ENCODE data around the gene TBCE. TPM values are rescaled to one million over a fixed set of nuclear protein-coding genes. Genes with fewer than 3 reads are reported as not detected.

TBCE gene, protein sequence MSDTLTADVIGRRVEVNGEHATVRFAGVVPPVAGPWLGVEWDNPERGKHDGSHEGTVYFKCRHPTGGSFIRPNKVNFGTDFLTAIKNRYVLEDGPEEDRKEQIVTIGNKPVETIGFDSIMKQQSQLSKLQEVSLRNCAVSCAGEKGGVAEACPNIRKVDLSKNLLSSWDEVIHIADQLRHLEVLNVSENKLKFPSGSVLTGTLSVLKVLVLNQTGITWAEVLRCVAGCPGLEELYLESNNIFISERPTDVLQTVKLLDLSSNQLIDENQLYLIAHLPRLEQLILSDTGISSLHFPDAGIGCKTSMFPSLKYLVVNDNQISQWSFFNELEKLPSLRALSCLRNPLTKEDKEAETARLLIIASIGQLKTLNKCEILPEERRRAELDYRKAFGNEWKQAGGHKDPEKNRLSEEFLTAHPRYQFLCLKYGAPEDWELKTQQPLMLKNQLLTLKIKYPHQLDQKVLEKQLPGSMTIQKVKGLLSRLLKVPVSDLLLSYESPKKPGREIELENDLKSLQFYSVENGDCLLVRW
- polyA plus RNA-seq (ENCODE audit: insufficient read length in 4 of 4): 10 to 100 TPM; 46.3 to 68.0 (median 61.1) TPM

DNA sequence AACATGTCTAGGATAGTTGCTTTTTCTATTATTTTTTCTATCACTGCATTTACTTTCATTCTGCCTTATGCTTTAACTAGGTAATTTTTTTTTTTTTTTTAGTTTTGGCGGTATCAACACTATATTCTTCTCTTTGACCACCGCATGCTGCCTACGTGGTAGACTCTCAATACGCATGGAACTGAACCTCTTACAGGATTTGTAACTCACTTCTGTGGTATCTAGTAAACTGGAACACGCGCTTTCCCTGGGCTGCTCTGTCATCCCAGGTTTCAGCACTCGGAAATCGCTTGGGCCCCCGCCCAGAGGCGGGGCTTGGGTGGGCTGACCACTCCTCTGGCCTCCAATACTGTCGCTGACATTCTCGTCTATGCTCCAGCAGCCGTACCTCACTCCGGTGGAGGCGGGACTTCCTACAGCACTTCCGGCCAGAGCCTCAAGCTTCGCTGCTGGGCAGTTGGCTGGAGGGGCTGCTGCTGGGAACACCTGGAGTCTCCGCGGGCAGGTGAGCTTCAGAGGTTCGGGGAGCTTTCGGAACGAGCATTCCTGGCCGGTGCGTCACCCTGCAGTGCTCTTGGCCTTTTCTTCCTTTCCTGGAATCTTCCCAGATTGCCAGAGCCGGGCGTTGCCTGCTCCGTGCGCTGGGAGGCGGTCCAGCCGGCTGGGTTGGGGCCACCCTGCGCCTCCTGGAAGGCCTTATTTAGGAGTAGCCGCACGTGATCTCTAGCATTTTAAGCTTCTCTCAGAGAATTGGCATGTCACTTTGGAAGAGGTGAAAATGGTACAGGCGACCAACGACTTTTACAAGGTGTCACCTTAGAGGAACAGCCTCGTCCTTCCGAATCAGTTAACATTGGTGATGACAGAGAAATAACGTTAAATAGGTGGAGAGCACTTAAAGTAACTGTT, at the start of gene TBCE:
Gene TBCE (plus strand): TSS at position 428 of the 909 bp plus-strand sequence. CDS start 12,623 bp downstream, outside the sequence.
- DNase-seq (ENCODE audit: low read depth in 4 of 4, low spot score in 3 of 4): peak; percentile 91 to 96 (median 95)

DNA sequence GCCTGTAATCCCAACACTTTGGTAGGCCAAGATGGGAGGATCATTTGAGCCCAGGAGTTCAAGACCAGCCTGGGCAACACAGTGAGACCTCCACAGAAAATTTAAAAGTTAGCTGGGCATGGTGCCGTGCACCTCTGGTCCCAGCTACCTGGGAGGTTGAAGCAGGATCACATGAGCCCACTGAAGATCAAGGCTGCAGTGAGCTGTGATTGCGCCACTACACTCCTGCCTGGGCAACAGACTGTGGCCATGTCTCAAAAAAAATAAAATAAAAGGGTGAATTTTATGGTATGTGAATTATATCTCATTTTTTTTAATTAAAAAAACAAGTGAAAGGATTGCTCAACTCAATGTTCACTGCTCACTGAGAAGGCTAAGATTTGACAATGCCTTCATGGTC, 48.0 kb upstream of the TBCE start:
- no peak for DNase-seq (ENCODE audit: low read depth in 4 of 4, low spot score in 3 of 4)

DNA sequence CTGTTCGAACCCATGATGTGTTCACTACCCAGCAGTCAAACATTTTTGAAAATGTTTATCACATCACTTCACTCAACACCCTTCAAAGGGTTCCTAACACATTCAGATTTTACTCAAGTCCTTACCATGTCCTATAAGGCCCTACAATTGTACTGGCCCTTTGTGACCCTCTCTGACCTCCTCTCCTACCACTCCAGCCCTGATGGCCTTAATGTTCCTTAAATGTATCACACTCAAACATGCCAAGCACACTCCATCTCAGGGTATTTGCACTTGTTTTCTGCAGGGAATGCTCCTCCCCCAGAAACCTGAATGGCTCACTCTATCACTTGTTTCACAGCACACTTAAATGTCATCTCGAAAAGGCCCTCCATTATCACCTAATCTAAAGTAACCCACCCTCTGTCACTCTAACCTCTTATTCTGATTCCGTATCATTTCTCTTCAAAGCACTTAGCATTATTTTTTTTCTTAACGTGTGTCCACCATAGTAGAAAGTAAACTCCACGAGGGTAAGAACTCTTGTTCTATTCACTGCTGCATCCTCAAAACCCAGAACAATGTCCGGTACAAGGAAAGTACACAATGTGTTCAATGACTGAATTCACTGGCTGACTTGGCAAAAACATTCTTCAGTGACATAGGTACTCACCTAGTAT, 46.6 kb upstream of the TBCE start:
- no peak for DNase-seq (ENCODE audit: low read depth in 4 of 4, low spot score in 3 of 4)

DNA sequence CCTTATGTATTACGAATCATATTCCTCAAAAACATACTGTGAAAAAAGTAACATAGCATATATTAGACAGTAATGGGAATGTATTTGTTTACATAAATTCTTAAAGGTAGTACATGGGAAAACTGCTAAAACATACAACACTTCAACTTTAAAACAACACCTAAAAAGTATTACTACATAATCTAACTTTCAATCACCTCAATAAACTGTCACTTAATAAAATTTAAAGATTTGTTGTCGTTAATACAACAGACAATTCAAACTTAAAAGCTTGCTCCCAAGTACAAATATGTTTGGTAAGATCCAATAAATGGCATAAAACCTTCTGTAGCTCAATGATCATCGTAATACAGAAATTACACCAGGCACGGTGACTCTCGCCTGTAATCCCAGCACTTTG, 42.9 kb upstream of the TBCE start:
- no peak for DNase-seq (ENCODE audit: low read depth in 4 of 4, low spot score in 3 of 4)

DNA sequence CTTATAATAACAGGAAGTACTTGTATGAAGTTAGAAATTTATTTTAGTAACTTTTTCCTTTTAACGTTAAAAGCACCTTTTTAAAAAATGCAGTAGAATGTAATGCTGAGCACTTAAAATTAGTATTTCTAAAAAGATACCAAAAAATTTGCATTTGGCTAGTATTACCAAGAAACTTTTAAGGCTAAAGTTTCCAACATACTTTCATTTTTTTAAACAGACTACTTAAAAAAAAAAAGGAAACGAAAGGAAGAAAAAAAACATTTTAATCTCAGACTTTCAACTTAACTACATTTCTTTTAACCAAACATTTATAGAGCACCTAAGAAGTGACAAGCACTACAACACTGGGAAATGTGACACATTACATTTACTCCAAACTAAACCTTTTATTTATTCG, 42.1 kb upstream of the TBCE start:
- no peak for DNase-seq (ENCODE audit: low read depth in 4 of 4, low spot score in 3 of 4)

DNA sequence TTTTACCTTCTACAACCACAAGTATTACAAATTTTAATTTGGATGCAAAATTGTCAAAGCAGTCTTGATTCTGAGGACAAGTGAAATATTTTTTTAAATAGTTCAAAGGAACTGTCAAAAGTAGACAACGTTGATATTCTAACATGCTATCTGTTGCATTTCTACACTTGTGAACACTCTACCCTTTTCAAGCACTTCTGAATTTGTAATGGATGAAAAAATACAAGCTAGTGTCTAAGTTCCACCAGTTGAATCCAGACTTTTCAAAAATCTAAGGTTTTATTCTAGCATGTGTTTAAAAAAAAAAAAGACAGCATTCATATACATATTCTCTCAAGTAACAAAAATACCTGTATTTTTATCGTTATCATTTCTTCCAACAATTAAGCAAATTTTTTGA, 41.4 kb upstream of the TBCE start:
- no peak for DNase-seq (ENCODE audit: low read depth in 4 of 4, low spot score in 3 of 4)

DNA sequence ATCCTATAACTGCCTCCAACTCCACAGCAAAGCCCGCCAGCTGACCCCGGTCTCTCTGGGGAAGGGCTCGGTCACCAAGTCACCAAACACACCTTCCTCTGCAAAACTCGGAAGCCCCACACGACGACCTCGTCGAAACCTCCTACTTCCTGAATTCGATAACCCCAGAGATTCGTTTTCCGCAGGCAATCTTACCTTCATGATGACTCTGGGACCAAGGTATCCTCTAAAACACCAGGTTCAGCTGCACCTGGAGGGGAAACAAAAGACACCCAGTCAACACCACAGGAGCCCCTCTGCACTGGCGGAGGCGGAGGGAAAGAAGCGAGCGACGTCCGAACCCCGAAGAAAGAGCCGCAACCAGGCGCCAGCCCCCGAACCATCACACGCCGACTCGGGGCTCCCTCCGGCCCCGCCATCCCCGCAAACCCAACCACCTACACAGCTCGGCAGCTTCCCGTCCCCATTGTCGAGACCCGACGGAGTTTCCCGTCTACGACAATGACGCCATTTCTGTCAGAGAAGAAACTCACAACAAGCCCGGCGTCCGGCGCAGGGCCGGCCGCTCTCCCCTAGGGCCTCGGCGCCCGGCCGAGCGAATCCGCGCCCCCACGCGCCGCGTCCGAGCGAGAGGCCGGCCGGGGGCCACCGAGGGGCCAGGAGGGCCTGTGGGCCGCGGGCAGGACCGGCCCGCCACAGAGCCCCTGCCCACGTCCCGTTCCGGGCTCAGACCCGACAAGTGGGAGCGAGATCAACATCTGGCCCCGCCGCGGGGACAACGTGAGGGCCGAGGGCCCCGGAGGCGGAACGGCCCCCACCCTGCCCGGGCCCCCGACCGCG, 40.3 kb upstream of the TBCE start:
- peak; percentile 15 to 29 (median 27) for DNase-seq (ENCODE audit: low read depth in 4 of 4, low spot score in 3 of 4)

DNA sequence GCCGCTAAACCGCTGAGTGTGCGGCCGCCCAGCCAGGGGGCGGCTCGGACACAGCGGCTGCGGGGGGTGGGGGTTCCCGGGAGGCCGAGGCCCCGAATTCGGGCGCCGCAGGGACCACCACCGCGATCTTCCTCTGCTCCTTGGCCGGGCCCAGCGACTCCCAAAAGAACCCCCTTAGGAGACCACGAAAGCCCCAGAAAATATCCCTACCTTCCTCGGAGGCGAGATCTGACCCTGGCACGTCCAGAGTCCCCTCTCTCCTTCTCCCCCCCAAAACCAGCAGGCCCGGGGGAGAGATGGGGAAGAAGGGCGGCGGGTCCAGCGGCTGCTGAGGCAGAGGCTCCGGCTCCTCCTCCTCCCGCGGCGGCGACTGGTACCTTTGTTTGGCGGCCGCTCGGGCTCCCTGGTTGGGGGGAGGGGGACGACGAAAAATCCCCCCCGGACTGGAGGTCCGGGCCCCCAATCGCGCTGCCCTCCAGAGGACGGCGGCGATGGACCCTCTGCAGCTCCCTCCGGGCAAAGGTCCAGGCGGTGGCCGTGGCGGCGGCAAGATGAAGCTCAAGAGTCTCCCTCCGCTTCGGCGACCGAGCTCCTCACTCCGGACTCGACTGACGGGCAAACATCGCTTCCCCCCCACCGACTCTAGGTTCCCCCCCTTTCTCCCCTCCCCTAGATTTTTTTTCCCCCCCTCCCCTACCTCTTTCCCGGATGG, 39.5 kb upstream of the TBCE start, which contains the start of gene ARID4B:
Gene ARID4B (minus strand): TSS at position 621 of the 712 bp plus-strand sequence. CDS start 1,260 bp downstream, outside the sequence.
- peak in 1 of 4 donors; percentile 14 for DNase-seq (ENCODE audit: low read depth in 4 of 4, low spot score in 3 of 4)

DNA sequence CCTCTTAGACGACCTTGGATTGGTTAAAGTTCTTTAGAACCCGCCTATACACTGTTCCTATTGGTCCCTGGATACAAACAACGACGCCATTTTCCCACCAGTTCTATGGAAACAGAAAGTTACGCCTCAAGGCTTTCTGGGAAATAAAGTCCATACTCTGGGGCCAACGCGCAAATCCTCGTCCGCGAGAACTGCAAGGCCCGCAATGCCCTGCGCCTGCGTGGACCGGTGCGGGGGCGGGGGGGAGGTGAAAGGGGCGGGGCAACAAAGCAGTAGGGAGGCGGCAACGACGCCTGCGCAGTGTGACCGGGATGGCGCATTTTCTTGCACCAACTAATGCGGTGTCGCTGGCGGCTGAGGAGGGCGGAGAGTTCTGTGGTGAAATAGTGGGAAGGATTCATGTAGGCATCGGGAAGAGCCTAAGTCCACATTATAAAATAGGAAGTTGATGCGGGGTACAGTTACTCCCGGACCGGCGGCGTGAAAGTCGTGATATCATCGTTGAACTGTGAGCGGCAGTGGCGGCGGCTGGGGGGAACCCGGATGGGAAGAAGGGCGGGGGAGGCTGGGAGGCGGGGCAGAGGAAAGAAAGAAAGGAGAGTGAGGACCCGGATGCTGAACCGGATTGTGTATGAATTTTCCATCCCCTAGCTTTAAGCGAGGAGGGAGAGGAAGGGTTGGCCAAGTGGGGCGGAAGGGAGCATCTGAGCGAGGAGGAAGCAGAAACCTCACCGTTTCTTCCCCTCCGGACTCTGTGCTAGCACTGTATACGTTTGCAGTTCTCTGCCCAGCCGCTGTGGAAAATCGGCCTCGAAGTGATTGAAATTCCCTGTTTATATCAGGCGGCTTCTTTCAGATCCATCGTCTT, 38.7 kb upstream of the TBCE start, which contains the start of gene GGPS1:
Gene GGPS1 (plus strand): TSS at position 300 of the 868 bp plus-strand sequence. CDS start 6,695 bp downstream, outside the sequence.
- peak; percentile 99 to 100 (median 100) for DNase-seq (ENCODE audit: low read depth in 4 of 4, low spot score in 3 of 4)

DNA sequence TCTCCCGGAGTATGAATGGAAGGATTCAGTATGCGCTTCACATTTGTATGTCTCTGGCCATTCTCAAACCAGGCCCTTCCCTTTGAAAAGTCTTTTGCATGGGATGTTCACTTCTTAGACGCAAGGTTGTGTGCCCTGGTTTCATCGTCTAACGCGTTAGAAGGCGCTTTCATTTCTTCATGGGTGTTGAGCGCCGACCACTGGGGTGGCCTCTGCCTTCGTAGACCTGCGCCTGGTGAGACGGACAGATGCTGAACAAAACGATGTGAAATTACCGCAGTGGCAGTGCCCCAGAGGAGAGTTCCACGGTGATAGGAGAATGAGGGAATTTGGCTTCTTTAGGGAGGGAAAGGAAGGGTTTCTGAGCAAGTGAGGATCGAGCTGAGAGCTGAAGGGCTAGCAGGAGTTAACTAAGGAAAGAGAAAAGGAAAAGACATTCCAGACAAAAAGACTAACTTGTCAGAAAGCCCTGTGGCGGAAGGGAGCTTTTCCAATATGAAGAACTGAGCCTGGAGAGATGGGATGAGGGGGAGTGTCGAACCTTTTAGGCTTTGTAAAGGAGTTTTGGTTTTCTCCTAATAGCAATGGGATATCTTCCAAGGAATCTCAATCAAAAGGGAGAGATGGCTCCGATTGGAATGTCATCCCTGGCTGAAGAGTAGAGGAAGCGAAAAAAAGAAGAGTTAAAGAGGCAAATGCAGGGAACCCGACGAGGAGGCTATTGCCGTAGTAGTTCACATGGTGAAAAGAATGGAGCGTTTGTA, 37.9 kb upstream of the TBCE start:
- peak in 3 of 4 donors; percentile 6 to 44 (median 34) for DNase-seq (ENCODE audit: low read depth in 4 of 4, low spot score in 3 of 4)

DNA sequence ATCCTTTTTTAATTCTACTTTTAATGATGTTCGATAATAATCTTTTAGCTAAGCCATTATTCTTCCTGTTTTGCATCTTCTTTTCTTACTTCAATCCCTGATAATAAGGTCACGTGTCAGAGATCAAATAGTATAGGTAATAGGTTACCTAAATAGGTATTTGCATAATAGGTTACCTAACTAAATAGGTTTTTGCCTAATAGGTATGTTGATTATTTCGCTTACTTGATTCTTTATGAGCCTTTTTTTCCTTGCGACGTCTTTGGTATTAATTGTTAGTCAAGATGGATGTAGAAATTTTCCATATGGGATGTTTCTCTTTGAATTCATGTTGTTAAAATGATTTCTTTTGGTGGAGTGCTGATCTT, 36.3 kb upstream of the TBCE start:
- DNase-seq (ENCODE audit: low read depth in 4 of 4, low spot score in 3 of 4): no peak

DNA sequence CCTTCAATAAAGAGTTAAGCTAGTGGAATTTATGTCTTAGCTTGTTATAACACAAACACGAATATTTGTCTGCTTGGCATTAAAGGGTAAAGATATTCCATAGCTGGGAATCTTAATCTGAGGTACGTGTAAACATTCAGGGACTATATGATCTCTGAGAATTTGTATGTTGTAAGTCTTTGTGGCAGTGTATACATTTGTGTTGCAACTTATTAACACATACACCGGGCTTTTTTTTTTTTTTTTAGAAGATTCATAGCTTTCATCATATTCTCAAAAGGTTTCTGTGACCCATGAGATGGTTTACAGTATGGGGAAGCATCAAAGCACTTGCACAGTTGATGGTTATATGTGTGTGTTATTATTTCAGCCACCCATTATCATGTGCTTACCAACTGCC, 35.8 kb upstream of the TBCE start:
- no peak for DNase-seq (ENCODE audit: low read depth in 4 of 4, low spot score in 3 of 4)

DNA sequence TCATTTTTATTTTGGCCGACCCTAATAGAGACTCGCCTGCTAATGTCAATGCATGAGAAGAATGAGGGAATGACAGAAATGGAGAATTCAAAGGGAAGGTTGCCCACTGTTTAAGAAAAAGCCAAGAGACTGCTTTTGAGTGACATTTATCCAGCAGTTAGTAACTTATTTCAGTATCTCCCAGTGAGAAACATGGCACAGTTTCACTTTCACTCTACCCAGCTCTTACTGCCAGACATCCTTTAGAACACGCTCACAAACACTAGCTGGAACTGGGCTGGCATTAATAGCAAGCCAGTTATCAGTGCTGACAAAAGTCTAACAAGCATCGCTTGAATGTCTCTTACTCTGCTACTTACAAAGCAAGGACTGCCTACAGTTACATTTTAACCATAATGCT, 30.3 kb upstream of the TBCE start:
- DNase-seq (ENCODE audit: low read depth in 4 of 4, low spot score in 3 of 4): peak in 2 of 4 donors; percentile 6 to 16

DNA sequence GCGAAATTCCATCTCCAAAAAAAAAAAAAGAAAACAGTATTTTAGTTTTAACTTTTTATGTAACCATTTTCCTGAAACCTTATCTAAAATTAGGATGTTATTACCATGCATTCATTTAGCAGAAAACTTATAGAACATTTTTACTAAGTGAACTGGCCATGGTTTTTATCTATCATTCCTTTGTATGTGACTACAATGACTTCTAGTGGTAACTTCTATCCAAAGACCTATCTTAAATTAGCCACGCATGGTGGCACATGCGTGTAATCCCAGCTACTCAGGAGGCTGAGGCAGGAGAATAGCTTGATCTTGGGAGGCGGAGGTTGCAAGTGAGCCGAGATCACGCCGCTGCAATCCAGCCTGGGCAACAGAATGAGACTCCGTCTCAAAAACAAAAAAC, 27.5 kb upstream of the TBCE start:
- no peak for DNase-seq (ENCODE audit: low read depth in 4 of 4, low spot score in 3 of 4)

DNA sequence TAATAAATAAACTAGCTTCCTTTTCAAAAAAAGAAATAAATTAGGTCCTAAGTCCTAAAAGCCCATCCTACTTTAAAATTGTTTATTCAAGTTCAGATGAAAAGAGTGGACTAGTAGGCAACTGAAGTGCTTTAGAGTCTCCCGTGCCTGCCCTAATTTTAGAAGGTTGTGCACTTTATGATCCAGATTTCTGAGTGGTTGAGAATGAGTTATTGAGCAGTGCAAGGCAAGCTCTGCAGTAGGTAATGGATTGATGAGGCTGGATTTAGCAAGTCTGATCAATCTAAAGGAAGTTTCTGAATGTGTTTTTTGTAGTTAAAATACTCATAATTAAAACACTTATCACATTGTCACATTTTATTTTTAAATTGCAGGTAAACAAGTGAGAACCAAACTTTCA, 25.9 kb upstream of the TBCE start:
- DNase-seq (ENCODE audit: low read depth in 4 of 4, low spot score in 3 of 4): no peak

DNA sequence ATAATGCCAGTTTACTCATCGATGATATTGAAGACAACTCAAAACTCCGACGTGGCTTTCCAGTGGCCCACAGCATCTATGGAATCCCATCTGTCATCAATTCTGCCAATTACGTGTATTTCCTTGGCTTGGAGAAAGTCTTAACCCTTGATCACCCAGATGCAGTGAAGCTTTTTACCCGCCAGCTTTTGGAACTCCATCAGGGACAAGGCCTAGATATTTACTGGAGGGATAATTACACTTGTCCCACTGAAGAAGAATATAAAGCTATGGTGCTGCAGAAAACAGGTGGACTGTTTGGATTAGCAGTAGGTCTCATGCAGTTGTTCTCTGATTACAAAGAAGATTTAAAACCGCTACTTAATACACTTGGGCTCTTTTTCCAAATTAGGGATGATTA, 25.2 kb upstream of the TBCE start:
- DNase-seq (ENCODE audit: low read depth in 4 of 4, low spot score in 3 of 4): no peak

DNA sequence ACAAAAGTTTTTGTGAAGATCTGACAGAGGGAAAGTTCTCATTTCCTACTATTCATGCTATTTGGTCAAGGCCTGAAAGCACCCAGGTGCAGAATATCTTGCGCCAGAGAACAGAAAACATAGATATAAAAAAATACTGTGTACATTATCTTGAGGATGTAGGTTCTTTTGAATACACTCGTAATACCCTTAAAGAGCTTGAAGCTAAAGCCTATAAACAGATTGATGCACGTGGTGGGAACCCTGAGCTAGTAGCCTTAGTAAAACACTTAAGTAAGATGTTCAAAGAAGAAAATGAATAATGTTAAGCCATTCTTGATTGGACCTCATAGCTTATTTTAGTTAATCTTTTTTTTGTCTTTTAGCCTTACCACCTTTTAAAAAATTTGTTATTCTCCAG, 24.8 kb upstream of the TBCE start:
- DNase-seq (ENCODE audit: low read depth in 4 of 4, low spot score in 3 of 4): no peak

Data from left renal pelvis (tissue), 4 donors.